Breast epithelium (tissue), 4 donors: Measurements from ENCODE around the gene ABHD12B. TPM values are rescaled to one million over a fixed set of nuclear protein-coding genes. Genes with fewer than 3 reads are reported as not detected.

Source experiments
- DNase-seq, 2 donors: peaks; one replicate each; pipeline ENCODE4 v3.0.0-alpha.2; 2019; ENCODE audit warnings: low spot score in 2 of 2
- H3K27ac ChIP-seq, 2 donors: fragments of 200-600 bp; sonication (generic) in 1 of 2; one replicate each; pipeline ENCODE4 v1.5.1; 2016 to 2019; ENCODE audit warnings: mild to moderate bottlenecking in 1 of 2
- H3K27me3 ChIP-seq, 2 donors: fragments of 200-600 bp; sonication (generic) in 1 of 2; one replicate each; pipeline versions ENCODE4 v1.5.1 to v1.6.0; 2017 to 2019; ENCODE audit warnings: control low read depth in 1 of 2, mild to moderate bottlenecking in 1 of 2
- H3K36me3 ChIP-seq: fragments of 200-600 bp; one replicate; pipeline ENCODE4 v1.5.1; 2019
- H3K4me1 ChIP-seq, 2 donors: fragments of 200-600 bp; sonication (generic); one replicate each; pipeline ENCODE4 v1.5.1; 2016 to 2019; ENCODE audit warnings: control low read depth in 1 of 2
- H3K4me3 ChIP-seq, 3 donors: fragments of 200-600 bp; sonication (generic); 1 replicate in 2 of 3; 2 replicates in 1 of 3; pipeline ENCODE4 v1.5.1; 2016 to 2019; ENCODE audit warnings: mild to moderate bottlenecking in 3 of 3, moderate library complexity in 2 of 3
- H3K9me3 ChIP-seq, 2 donors: fragments of 200-600 bp; sonication (generic) in 1 of 2; one replicate each; pipeline ENCODE4 v1.5.1; 2016 to 2019; ENCODE audit warnings: control low read depth in 1 of 2
- CTCF ChIP-seq, 3 donors: fragments of 450-650 bp; IDR thresholded peaks; one replicate each; pipeline ENCODE4 v1.5.1; 2016 to 2017; ENCODE audit warnings: antibody characterized with exemption in 3 of 3, mild to moderate bottlenecking in 3 of 3, moderate library complexity in 3 of 3
- POLR2A ChIP-seq: fragments of 450-650 bp; IDR thresholded peaks from one replicate; pipeline ENCODE4 v1.6.1; 2016; ENCODE audit warnings: antibody characterized with exemption, mild to moderate bottlenecking, moderate library complexity
- POLR2AphosphoS5 ChIP-seq, 3 donors: sonication (generic); formaldehyde crosslinking; IDR thresholded peaks; one replicate each; pipeline ENCODE4 v1.6.1; 2017; ENCODE audit warnings: antibody characterized with exemption in 3 of 3
- intact Hi-C: fragments of 100-400 bp; cut with DNase I; formaldehyde crosslinking; loops from one replicate; pipeline ENCODE4 v1.15.1; 2023; ENCODE audit warnings: low total_unique reads
- total RNA-seq, 3 donors: library from RNA; depleted of rRNA; stranded (reverse); fragments of >200 nt; gene quantifications; one replicate each; pipeline ENCODE4 v1.1.0, GENCODE V29; 2016

ABHD12B gene
- total RNA-seq, 3 donors from 2014 or later = not detected

GRCh38 chr14:50944647-50945413 lies 73.0 kb downstream of the ABHD12B start:
- Histone ChIP-seq H3K9me3 (no peaks in the 10 kb centered on the region), H3K4me3 (peak overlapping the region; percentile 84 to 91 (median 85)), H3K27ac (peak overlapping the region; percentile 83 to 84), H3K27me3 (no peaks in the 10 kb centered on the region), H3K36me3 (no peaks in the 10 kb centered on the region), H3K4me1 (no peaks in the 10 kb centered on the region)
- TF ChIP-seq POLR2A (no peak), POLR2AphosphoS5 (IDR thresholded peaks at IDR 0.05) (peak in 1 of 3 donors; percentile 6)
- intact Hi-C loops = no loop called here
- peak; percentile 45 to 61 for DNase-seq

GRCh38 chr14:50946234-50946935 lies 74.5 kb downstream of the ABHD12B start:
- intact Hi-C loops = no loop called here
- H3K9me3 ChIP-seq = no peaks in the 10 kb centered on the region
- DNase-seq = no peak
- TF ChIP-seq POLR2A = no peak
- TF ChIP-seq CTCF (IDR thresholded peaks at IDR 0.05) = no peak
- TF ChIP-seq POLR2AphosphoS5 (IDR thresholded peaks at IDR 0.05) = no peak
- no peaks in the 10 kb centered on the region for H3K4me1 ChIP-seq
- no peaks in the 10 kb centered on the region for H3K36me3 ChIP-seq
- H3K27me3 ChIP-seq = no peaks in the 10 kb centered on the region
- no peak overlapping the region for H3K4me3 ChIP-seq
- H3K27ac ChIP-seq = no peak overlapping the region

- H3K4me3 ChIP-seq = no peak overlapping the region
- H3K4me1 ChIP-seq = no peaks in the 10 kb centered on the region
- H3K9me3 ChIP-seq = no peaks in the 10 kb centered on the region
- H3K36me3 ChIP-seq = no peaks in the 10 kb centered on the region
- intact Hi-C loops = no loop called here
- no peak for DNase-seq
- no peaks in the 10 kb centered on the region for H3K27me3 ChIP-seq
- no peak for TF ChIP-seq CTCF (IDR thresholded peaks at IDR 0.05)
- no peak overlapping the region for H3K27ac ChIP-seq
These were observed 75.6 kb downstream of the ABHD12B start for GRCh38 chr14:50947446-50947845.

GRCh38 chr14:50948205-50948604 lies 76.4 kb downstream of the ABHD12B start:
- Histone ChIP-seq H3K9me3 (no peaks in the 10 kb centered on the region), H3K36me3 (no peaks in the 10 kb centered on the region), H3K27ac (no peak overlapping the region), H3K4me3 (no peak overlapping the region), H3K27me3 (no peaks in the 10 kb centered on the region), H3K4me1 (no peaks in the 10 kb centered on the region)
- intact Hi-C loops = no loop called here
- DNase-seq = no peak
- no peak for TF ChIP-seq CTCF (IDR thresholded peaks at IDR 0.05)
- no peak for TF ChIP-seq POLR2AphosphoS5 (IDR thresholded peaks at IDR 0.05)
- TF ChIP-seq POLR2A = no peak

- no peak for TF ChIP-seq POLR2AphosphoS5 (IDR thresholded peaks at IDR 0.05)
- no peak for TF ChIP-seq POLR2A
- no peak for TF ChIP-seq CTCF (IDR thresholded peaks at IDR 0.05)
- Histone ChIP-seq H3K4me3 (no peak overlapping the region), H3K36me3 (no peaks in the 10 kb centered on the region), H3K4me1 (no peaks in the 10 kb centered on the region), H3K27ac (no peak overlapping the region), H3K9me3 (no peaks in the 10 kb centered on the region), H3K27me3 (no peaks in the 10 kb centered on the region)
- intact Hi-C loops = no loop called here
- DNase-seq = no peak
These were observed 79.2 kb downstream of the ABHD12B start for GRCh38 chr14:50951032-50951431.
